Measurements from ENCODE around the gene SYCE1L. TPM values are rescaled to one million over a fixed set of nuclear protein-coding genes. Genes with fewer than 3 reads are reported as not detected.

Gene SYCE1L
- total and polyA plus RNA-seq, 9 of the 15 experiments (the other 6 are each of a cell fraction or from before 2014, with no cell fraction given), result 0.54 to 2.7 (median 1.1) TPM; not detected in 5

DNA sequence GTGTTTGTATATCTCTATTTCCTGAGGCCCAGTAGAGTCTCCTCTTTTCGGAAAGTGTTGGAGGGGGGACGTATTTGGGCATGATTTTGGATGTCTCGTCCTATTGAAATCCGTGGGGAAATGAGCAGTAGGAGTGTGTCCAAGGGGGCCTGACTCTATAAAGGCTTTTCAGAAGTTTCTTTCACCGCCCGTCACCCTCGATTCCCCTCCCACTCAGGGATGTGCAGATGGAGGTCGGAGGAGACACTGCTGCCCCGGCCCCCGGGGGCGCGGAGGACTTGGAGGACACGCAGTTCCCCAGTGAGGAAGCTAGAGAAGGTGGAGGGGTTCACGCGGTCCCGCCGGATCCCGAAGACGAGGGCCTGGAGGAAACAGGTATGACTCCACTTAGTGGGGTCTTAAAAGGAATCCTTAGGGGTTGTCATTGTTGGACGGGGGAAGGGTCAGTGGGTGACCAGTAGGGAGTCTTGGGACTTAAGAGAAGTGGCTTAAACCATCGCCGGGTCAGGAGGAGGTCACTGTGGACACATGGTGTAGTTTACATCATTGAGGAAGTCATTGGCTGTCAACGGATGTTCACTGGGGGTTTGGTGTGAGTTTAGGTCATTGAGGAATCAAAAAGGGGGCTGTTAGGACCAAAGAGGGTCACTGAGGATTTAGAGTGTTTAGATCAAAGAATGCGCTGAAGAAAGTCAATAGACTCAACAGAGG, 7.8 kb upstream of the SYCE1L start (continued):
- TF ChIP-seq CBX1 (IDR thresholded peaks at IDR 0.05; ENCODE audit: low read depth) (no peak), POU5F1 (IDR thresholded peaks at IDR 0.05; ENCODE audit: borderline replicate concordance, low read depth, low read length, partially characterized antibody) (no peak), BRD4 (IDR thresholded peaks at IDR 0.05) (peak; percentile 76; the same call in 1 of the 2 replicates), ZNF707 (CRISPR knock-in tag; conservative IDR thresholded peaks at IDR 0.05) (no peak), NCOA2 (IDR thresholded peaks at IDR 0.05; ENCODE audit: partially characterized antibody in 2 of 2) (no peak), HMG20A (CRISPR knock-in tag; conservative IDR thresholded peaks at IDR 0.05) (no peak), DPF2 (IDR thresholded peaks at IDR 0.05) (no peak), SRSF1 (IDR thresholded peaks at IDR 0.05; ENCODE audit: low read depth, low read length) (no peak), RNF2 (IDR thresholded peaks at IDR 0.05) (0 out of 2 replicates have a peak, but pooled peaks have one; percentile 5), FOXK2 (conservative IDR thresholded peaks at IDR 0.05 in 1 of 2, IDR thresholded peaks at IDR 0.05 in 1 of 2; ENCODE audit: low read depth in 2 of 2) (0 out of 4 replicates have a peak, but pooled peaks of 1 of the 2 experiments have one; percentile 53), RB1 (IDR thresholded peaks at IDR 0.05; ENCODE audit: low read depth) (no peak), ELF4 (CRISPR knock-in tag; IDR thresholded peaks at IDR 0.05) (no peak), SPI1 (IDR thresholded peaks at IDR 0.05; ENCODE audit: borderline replicate concordance, low read depth, low read length) (peak; percentile 53; the same call in 1 of the 2 replicates)
- TF ChIP-seq, protein P1, sequence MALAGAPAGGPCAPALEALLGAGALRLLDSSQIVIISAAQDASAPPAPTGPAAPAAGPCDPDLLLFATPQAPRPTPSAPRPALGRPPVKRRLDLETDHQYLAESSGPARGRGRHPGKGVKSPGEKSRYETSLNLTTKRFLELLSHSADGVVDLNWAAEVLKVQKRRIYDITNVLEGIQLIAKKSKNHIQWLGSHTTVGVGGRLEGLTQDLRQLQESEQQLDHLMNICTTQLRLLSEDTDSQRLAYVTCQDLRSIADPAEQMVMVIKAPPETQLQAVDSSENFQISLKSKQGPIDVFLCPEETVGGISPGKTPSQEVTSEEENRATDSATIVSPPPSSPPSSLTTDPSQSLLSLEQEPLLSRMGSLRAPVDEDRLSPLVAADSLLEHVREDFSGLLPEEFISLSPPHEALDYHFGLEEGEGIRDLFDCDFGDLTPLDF (CRISPR knock-in tag; IDR thresholded peaks at IDR 0.05), result no peak
- TF ChIP-seq, protein P2, sequence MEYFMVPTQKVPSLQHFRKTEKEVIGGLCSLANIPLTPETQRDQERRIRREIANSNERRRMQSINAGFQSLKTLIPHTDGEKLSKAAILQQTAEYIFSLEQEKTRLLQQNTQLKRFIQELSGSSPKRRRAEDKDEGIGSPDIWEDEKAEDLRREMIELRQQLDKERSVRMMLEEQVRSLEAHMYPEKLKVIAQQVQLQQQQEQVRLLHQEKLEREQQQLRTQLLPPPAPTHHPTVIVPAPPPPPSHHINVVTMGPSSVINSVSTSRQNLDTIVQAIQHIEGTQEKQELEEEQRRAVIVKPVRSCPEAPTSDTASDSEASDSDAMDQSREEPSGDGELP (CRISPR knock-in tag; IDR thresholded peaks at IDR 0.05; ENCODE audit: borderline replicate concordance), result peak; percentile 26; the same call in 1 of the 2 replicates
- TF ChIP-seq, protein P3, sequence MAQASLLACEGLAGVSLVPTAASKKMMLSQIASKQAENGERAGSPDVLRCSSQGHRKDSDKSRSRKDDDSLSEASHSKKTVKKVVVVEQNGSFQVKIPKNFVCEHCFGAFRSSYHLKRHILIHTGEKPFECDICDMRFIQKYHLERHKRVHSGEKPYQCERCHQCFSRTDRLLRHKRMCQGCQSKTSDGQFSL (CRISPR knock-in tag; IDR thresholded peaks at IDR 0.05), result no peak
- TF ChIP-seq, protein P3 (tag; IDR thresholded peaks at IDR 0.05), result no peak
- TF ChIP-seq, protein P4, sequence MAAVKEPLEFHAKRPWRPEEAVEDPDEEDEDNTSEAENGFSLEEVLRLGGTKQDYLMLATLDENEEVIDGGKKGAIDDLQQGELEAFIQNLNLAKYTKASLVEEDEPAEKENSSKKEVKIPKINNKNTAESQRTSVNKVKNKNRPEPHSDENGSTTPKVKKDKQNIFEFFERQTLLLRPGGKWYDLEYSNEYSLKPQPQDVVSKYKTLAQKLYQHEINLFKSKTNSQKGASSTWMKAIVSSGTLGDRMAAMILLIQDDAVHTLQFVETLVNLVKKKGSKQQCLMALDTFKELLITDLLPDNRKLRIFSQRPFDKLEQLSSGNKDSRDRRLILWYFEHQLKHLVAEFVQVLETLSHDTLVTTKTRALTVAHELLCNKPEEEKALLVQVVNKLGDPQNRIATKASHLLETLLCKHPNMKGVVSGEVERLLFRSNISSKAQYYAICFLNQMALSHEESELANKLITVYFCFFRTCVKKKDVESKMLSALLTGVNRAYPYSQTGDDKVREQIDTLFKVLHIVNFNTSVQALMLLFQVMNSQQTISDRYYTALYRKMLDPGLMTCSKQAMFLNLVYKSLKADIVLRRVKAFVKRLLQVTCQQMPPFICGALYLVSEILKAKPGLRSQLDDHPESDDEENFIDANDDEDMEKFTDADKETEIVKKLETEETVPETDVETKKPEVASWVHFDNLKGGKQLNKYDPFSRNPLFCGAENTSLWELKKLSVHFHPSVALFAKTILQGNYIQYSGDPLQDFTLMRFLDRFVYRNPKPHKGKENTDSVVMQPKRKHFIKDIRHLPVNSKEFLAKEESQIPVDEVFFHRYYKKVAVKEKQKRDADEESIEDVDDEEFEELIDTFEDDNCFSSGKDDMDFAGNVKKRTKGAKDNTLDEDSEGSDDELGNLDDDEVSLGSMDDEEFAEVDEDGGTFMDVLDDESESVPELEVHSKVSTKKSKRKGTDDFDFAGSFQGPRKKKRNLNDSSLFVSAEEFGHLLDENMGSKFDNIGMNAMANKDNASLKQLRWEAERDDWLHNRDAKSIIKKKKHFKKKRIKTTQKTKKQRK (IDR thresholded peaks at IDR 0.05; ENCODE audit: borderline replicate concordance, low read depth, low read length), result no peak
- TF ChIP-seq, protein P5, sequence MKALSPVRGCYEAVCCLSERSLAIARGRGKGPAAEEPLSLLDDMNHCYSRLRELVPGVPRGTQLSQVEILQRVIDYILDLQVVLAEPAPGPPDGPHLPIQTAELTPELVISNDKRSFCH (CRISPR knock-in tag; IDR thresholded peaks at IDR 0.05), result no peak
- TF ChIP-seq, protein P5 (tag; IDR thresholded peaks at IDR 0.05), result no peak

Data from K562 (cell line).